ENCODE data around the gene MBD1. TPM values are rescaled to one million over a fixed set of nuclear protein-coding genes. Genes with fewer than 3 reads are reported as not detected.

The MBD1 gene, protein sequence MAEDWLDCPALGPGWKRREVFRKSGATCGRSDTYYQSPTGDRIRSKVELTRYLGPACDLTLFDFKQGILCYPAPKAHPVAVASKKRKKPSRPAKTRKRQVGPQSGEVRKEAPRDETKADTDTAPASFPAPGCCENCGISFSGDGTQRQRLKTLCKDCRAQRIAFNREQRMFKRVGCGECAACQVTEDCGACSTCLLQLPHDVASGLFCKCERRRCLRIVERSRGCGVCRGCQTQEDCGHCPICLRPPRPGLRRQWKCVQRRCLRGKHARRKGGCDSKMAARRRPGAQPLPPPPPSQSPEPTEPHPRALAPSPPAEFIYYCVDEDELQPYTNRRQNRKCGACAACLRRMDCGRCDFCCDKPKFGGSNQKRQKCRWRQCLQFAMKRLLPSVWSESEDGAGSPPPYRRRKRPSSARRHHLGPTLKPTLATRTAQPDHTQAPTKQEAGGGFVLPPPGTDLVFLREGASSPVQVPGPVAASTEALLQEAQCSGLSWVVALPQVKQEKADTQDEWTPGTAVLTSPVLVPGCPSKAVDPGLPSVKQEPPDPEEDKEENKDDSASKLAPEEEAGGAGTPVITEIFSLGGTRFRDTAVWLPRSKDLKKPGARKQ
- 79.3 TPM for total RNA-seq
- polyA plus RNA-seq (ENCODE audit: insufficient read depth, low read depth, low replicate concordance) = 24.7 TPM
- long read RNA-seq, donor 1, partial matches to known transcripts = 0 of 1 reads
- long read RNA-seq, donor 1, other reads (novel, unspliced or antisense) = 0 of 1 reads
- long read RNA-seq, donor 2, partial matches to known transcripts = 0 of 4 reads
- long read RNA-seq, donor 2, other reads (novel, unspliced or antisense) = 0 of 4 reads
- long read RNA-seq, donor 3, full-length matches to known transcripts = 7 of 35 reads
- long read RNA-seq, donor 3, partial matches to known transcripts = 28 of 35 reads
- long read RNA-seq, donor 3, other reads (novel, unspliced or antisense) = 0 of 35 reads
- long read RNA-seq, donor 4, full-length matches to known transcripts = 3 of 3 reads
- long read RNA-seq, donor 4, partial matches to known transcripts = 0 of 3 reads
- long read RNA-seq, donor 4, other reads (novel, unspliced or antisense) = 0 of 3 reads
- long read RNA-seq, donor 5 = 0 reads
- long read RNA-seq, donor 6 = 0 reads
- long read RNA-seq, donor 7, full-length matches to known transcripts = 8 of 65 reads
- long read RNA-seq, donor 7, partial matches to known transcripts = 17 of 65 reads
- long read RNA-seq, donor 7, other reads (novel, unspliced or antisense) = 40 of 65 reads
- long read RNA-seq, donor 8, partial matches to known transcripts = 0 of 2 reads
- long read RNA-seq, donor 8, other reads (novel, unspliced or antisense) = 0 of 2 reads
- long read RNA-seq, donor 9 = 0 reads
- long read RNA-seq, donor 10, full-length matches to known transcripts = 3 of 11 reads
- long read RNA-seq, donor 10, partial matches to known transcripts = 8 of 11 reads
- long read RNA-seq, donor 10, other reads (novel, unspliced or antisense) = 0 of 11 reads

DNA sequence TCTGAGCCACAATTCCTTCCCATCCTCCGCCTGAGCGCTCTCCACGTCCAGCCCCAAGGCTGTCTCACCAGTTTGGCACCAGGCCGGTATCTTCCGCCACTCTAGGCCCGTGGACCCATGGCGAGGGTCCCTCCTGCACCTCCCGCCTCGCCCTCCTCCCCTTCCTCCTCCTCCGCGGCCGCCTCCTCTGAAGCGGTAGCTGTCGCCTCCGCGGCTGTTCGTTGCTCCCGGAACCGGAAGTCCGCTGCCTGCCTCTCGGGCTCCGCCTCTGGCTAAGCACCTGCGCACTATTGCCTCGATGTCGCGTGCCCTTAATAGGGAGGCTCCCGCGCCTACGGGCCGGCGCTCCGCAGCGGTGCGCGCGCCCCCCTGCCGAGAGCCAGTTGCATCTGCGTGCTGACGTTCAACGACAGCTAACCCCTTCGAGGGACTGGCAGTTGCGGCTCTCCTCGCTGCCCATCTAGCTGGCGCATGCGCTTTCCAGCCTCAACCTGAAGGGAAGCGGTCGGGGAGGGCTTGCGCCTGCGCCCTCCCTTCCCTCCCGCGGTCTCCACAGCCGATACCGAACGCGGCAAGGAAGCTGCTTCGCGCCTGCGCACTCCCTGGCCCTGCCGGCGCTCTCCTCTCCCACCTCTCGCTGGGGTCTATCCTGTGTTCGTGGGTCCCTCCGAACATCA, at the start of gene MBD1:
Gene MBD1 (minus strand): TSS at position 229 of the 677 bp plus-strand sequence. CDS start 1,531 bp downstream, outside the sequence.
- Histone ChIP-seq H3K9ac (ENCODE audit: low read length in 3 of 3) (peak within 1 kb of the TSS; percentile 81 to 99 (median 98)), H3K36me3 (ENCODE audit: control insufficient read depth in 2 of 3, insufficient read depth in 3 of 3, low read length in 3 of 3) (peaks cover 2 to 25% (median 22%) of the 10 kb centered on the region in 3 donors), H3K27ac (ENCODE audit: low read depth in 2 of 2, low read length in 2 of 2) (peak within 1 kb of the TSS; percentile 93 to 96), H3K4me3 (ENCODE audit: low read length in 3 of 3) (peak within 1 kb of the TSS; percentile 85 to 99 (median 96)), H3K4me1 (ENCODE audit: control insufficient read depth in 2 of 3, insufficient read depth in 2 of 3, low read depth in 1 of 3, low read length in 3 of 3) (peaks cover 3 to 22% (median 11%) of the 10 kb centered on the region in 3 donors), H3K27me3 (ENCODE audit: control insufficient read depth, insufficient read depth, low read length) (no peaks in the 10 kb centered on the region), H3K9me3 (ENCODE audit: control insufficient read depth in 2 of 3, insufficient read depth in 1 of 3, low read length in 3 of 3) (no peaks in the 10 kb centered on the region)
- peak; percentile 98 to 99 (median 99) for DNase-seq
- intact Hi-C loops (cut with DNase I) = no loop called here
- FAIRE-seq = peak; percentile 54
- TF ChIP-seq, protein P1, sequence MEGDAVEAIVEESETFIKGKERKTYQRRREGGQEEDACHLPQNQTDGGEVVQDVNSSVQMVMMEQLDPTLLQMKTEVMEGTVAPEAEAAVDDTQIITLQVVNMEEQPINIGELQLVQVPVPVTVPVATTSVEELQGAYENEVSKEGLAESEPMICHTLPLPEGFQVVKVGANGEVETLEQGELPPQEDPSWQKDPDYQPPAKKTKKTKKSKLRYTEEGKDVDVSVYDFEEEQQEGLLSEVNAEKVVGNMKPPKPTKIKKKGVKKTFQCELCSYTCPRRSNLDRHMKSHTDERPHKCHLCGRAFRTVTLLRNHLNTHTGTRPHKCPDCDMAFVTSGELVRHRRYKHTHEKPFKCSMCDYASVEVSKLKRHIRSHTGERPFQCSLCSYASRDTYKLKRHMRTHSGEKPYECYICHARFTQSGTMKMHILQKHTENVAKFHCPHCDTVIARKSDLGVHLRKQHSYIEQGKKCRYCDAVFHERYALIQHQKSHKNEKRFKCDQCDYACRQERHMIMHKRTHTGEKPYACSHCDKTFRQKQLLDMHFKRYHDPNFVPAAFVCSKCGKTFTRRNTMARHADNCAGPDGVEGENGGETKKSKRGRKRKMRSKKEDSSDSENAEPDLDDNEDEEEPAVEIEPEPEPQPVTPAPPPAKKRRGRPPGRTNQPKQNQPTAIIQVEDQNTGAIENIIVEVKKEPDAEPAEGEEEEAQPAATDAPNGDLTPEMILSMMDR (IDR thresholded peaks at IDR 0.05; ENCODE audit: borderline replicate concordance, extremely low read depth, insufficient read depth) = peak; percentile 30

DNA sequence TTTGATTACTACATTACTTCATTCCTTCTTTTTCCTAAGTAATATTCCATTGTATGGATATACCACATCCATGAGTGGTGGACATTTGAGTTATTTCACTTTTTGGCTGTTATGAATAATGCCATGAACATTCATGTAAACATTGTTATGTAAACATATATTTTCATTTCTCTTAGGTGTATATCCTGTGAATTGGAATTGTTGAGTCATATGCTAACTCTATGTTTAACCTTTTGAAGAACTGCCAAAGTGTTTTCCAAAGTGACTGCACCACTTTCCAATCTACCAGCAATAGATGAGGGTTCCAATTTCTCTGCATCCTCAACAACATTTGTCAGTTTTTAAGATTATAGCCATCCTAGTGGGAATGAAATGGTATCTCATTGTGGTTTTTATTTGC, 48.9 kb upstream of the MBD1 start:
- Histone ChIP-seq H3K9ac (ENCODE audit: low read length in 3 of 3) (no peak overlapping the region), H3K27me3 (ENCODE audit: control insufficient read depth, insufficient read depth, low read length) (no peaks in the 10 kb centered on the region), H3K9me3 (ENCODE audit: control insufficient read depth in 2 of 3, insufficient read depth in 1 of 3, low read length in 3 of 3) (no peaks in the 10 kb centered on the region), H3K4me3 (ENCODE audit: low read length in 3 of 3) (no peak overlapping the region), H3K36me3 (ENCODE audit: control insufficient read depth in 2 of 3, insufficient read depth in 3 of 3, low read length in 3 of 3) (no peaks in the 10 kb centered on the region), H3K27ac (ENCODE audit: low read depth in 2 of 2, low read length in 2 of 2) (no peak overlapping the region), H3K4me1 (ENCODE audit: control insufficient read depth in 2 of 3, insufficient read depth in 2 of 3, low read depth in 1 of 3, low read length in 3 of 3) (no peaks in the 10 kb centered on the region)
- intact Hi-C loops (cut with DNase I) = no loop called here
- FAIRE-seq = no peak
- TF ChIP-seq, protein P1 (IDR thresholded peaks at IDR 0.05; ENCODE audit: borderline replicate concordance, extremely low read depth, insufficient read depth) = no peak
- no peak for DNase-seq

DNA sequence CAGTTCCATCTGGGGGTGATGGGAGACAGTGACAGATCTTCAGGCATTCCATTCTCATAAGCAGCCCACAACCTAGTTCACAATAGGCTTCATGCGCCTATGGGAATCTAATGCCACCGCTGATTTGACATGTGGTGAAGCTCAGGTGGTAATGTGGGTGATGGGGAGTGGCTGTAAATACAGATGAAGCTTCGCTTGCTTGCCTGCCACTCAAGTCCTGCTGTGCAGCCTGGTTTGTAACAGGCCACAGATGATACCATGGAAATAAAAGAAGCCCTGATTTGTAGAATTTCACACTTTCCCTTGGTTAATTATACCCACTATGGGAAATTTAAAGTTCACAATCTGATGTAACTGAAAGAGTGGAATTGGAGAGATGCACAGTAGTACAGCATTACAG, 46.7 kb upstream of the MBD1 start:
- TF ChIP-seq, protein P1 (IDR thresholded peaks at IDR 0.05; ENCODE audit: borderline replicate concordance, extremely low read depth, insufficient read depth) = no peak
- Histone ChIP-seq H3K9me3 (ENCODE audit: control insufficient read depth in 2 of 3, insufficient read depth in 1 of 3, low read length in 3 of 3) (no peaks in the 10 kb centered on the region), H3K4me3 (ENCODE audit: low read length in 3 of 3) (no peak overlapping the region), H3K36me3 (ENCODE audit: control insufficient read depth in 2 of 3, insufficient read depth in 3 of 3, low read length in 3 of 3) (no peaks in the 10 kb centered on the region), H3K27me3 (ENCODE audit: control insufficient read depth, insufficient read depth, low read length) (no peaks in the 10 kb centered on the region), H3K9ac (ENCODE audit: low read length in 3 of 3) (no peak overlapping the region), H3K4me1 (ENCODE audit: control insufficient read depth in 2 of 3, insufficient read depth in 2 of 3, low read depth in 1 of 3, low read length in 3 of 3) (no peaks in the 10 kb centered on the region), H3K27ac (ENCODE audit: low read depth in 2 of 2, low read length in 2 of 2) (no peak overlapping the region)
- FAIRE-seq (no peak), DNase-seq (no peak)
- intact Hi-C loops (cut with DNase I) = no loop called here
